ENCODE measurements around the gene ITIH5.

Gene ITIH5

GRCh38 chr10:7546385-7546967 is 120.3 kb downstream of the ITIH5 start:
- Histone ChIP-seq H3K9ac (no peak overlapping the region), H3K4me1 (ENCODE audit: low read depth, poor library complexity, severe bottlenecking) (no peaks in the 10 kb centered on the region), H3K27ac (no peak overlapping the region), H3K4me3 (IDR thresholded peaks at IDR 0.05; ENCODE audit: insufficient read depth, low read depth, low read length) (no peak overlapping the region), H3K27me3 (ENCODE audit: insufficient read depth, low read depth) (no peaks in the 10 kb centered on the region), H3K79me2 (ENCODE audit: insufficient read depth, low read depth) (no peaks in the 10 kb centered on the region), H3K36me3 (ENCODE audit: insufficient read depth) (no peaks in the 10 kb centered on the region), H3K4me2 (no peak overlapping the region), H4K20me1 (ENCODE audit: insufficient read depth) (no peaks in the 10 kb centered on the region), H2AFZ (ENCODE audit: low read depth) (no peak overlapping the region)
- no peak for TF ChIP-seq CTCF (conservative IDR thresholded peaks at IDR 0.05; ENCODE audit: low read depth, low read length)

- no peak for TF ChIP-seq CTCF (conservative IDR thresholded peaks at IDR 0.05; ENCODE audit: low read depth, low read length)
- H3K79me2 ChIP-seq (ENCODE audit: insufficient read depth, low read depth) = no peaks in the 10 kb centered on the region
These were observed 121.0 kb downstream of the ITIH5 start for GRCh38 chr10:7545792-7546191.

GRCh38 chr10:7545261-7545660 is 121.5 kb downstream of the ITIH5 start:
- no peaks in the 10 kb centered on the region for H3K4me1 ChIP-seq (ENCODE audit: low read depth, poor library complexity, severe bottlenecking)
- H3K4me2 ChIP-seq = no peak overlapping the region
- H3K4me3 ChIP-seq (IDR thresholded peaks at IDR 0.05; ENCODE audit: insufficient read depth, low read depth, low read length) = no peak overlapping the region
- no peaks in the 10 kb centered on the region for H4K20me1 ChIP-seq (ENCODE audit: insufficient read depth)
- TF ChIP-seq CTCF (conservative IDR thresholded peaks at IDR 0.05; ENCODE audit: low read depth, low read length) = no peak
- H3K79me2 ChIP-seq (ENCODE audit: insufficient read depth, low read depth) = no peaks in the 10 kb centered on the region
- no peak overlapping the region for H2AFZ ChIP-seq (ENCODE audit: low read depth)
- H3K36me3 ChIP-seq (ENCODE audit: insufficient read depth) = no peaks in the 10 kb centered on the region
- no peak overlapping the region for H3K27ac ChIP-seq
- H3K27me3 ChIP-seq (ENCODE audit: insufficient read depth, low read depth) = no peaks in the 10 kb centered on the region
- no peak overlapping the region for H3K9ac ChIP-seq

More at GRCh38 chr10:7545792-7546191, 121.0 kb downstream of the ITIH5 start:
- no peak overlapping the region for H3K4me2 ChIP-seq
- H4K20me1 ChIP-seq (ENCODE audit: insufficient read depth) = no peaks in the 10 kb centered on the region
- H3K4me1 ChIP-seq (ENCODE audit: low read depth, poor library complexity, severe bottlenecking) = no peaks in the 10 kb centered on the region
- H3K27ac ChIP-seq = no peak overlapping the region
- H3K9ac ChIP-seq = no peak overlapping the region
- no peak overlapping the region for H2AFZ ChIP-seq (ENCODE audit: low read depth)
- no peaks in the 10 kb centered on the region for H3K27me3 ChIP-seq (ENCODE audit: insufficient read depth, low read depth)
- H3K36me3 ChIP-seq (ENCODE audit: insufficient read depth) = no peaks in the 10 kb centered on the region
- H3K4me3 ChIP-seq (IDR thresholded peaks at IDR 0.05; ENCODE audit: insufficient read depth, low read depth, low read length) = no peak overlapping the region

GRCh38 chr10:7544203-7544602 is 122.6 kb downstream of the ITIH5 start:
- Histone ChIP-seq H3K4me2 (no peak overlapping the region), H3K27ac (no peak overlapping the region), H3K4me3 (IDR thresholded peaks at IDR 0.05; ENCODE audit: insufficient read depth, low read depth, low read length) (no peak overlapping the region), H4K20me1 (ENCODE audit: insufficient read depth) (no peaks in the 10 kb centered on the region), H2AFZ (ENCODE audit: low read depth) (no peak overlapping the region), H3K9ac (no peak overlapping the region), H3K27me3 (ENCODE audit: insufficient read depth, low read depth) (no peaks in the 10 kb centered on the region), H3K4me1 (ENCODE audit: low read depth, poor library complexity, severe bottlenecking) (no peaks in the 10 kb centered on the region), H3K36me3 (ENCODE audit: insufficient read depth) (no peaks in the 10 kb centered on the region), H3K79me2 (ENCODE audit: insufficient read depth, low read depth) (no peaks in the 10 kb centered on the region)
- TF ChIP-seq CTCF (conservative IDR thresholded peaks at IDR 0.05; ENCODE audit: low read depth, low read length) = no peak

All from KMS-11 (cell line).